Muscle of leg (tissue), 11 donors: ENCODE measurements around the gene ZNF136. TPM values are rescaled to one million over a fixed set of nuclear protein-coding genes. Genes with fewer than 3 reads are reported as not detected.
A peak's percentile ranks its signal among the peaks of the same experiment; 100 is the strongest.

Experiments
- DNase-seq: peaks from one replicate; pipeline ENCODE4 v3.0.0; 2013
- H3K27ac ChIP-seq: one replicate; pipeline ENCODE4 v1.5.1; 2013; ENCODE audit warnings: mild to moderate bottlenecking, low read length, control low read depth
- H3K27me3 ChIP-seq: one replicate; pipeline ENCODE4 v1.6.1; 2013; ENCODE audit warnings: low read length; ENCODE audit not compliant: control insufficient read depth, insufficient read depth
- H3K36me3 ChIP-seq: one replicate; pipeline ENCODE4 v1.6.1; 2013; ENCODE audit warnings: low read length; ENCODE audit not compliant: control insufficient read depth, insufficient read depth
- H3K4me1 ChIP-seq: one replicate; pipeline ENCODE4 v1.6.1; 2013; ENCODE audit warnings: low read length; ENCODE audit not compliant: control insufficient read depth, insufficient read depth
- H3K4me3 ChIP-seq: one replicate; pipeline ENCODE4 v1.5.1; 2013; ENCODE audit warnings: low read length, control low read depth
- H3K9me3 ChIP-seq: replicated peaks from 2 replicates; pipeline ENCODE4 v1.6.1; 2013; ENCODE audit warnings: low read depth, low read length; ENCODE audit not compliant: control insufficient read depth
- WGBS: methylation state at CpG from one replicate; pipeline ENCODE4 v1.1.5; 2013; ENCODE audit warnings: missing lambda C conversion rate; ENCODE audit not compliant: insufficient coverage; 5-methylcytosine and 5-hydroxymethylcytosine counted together
- polyA plus RNA-seq, 8 donors: library from polyadenylated mRNA; unstranded; fragments of 120-200 nt; gene quantifications; one replicate each; pipeline versions ENCODE4 v1.2.1 to v1.2.3, GENCODE V29; 2013; ENCODE audit warnings: inconsistent platforms in 1 of 8, low replicate concordance in 1 of 8; ENCODE audit not compliant: insufficient read length in 8 of 8, insufficient read depth in 1 of 8
- total RNA-seq: library from RNA; stranded (reverse); fragments of 120-200 nt; gene quantifications from one replicate; pipeline ENCODE4 v1.2.4, GENCODE V29; 2013

ZNF136 gene
- total and polyA plus RNA-seq, 9 donors, result 5.6 to 10.6 (median 7.4) TPM

GRCh38 chr19:12180377-12180776 lies 17.5 kb downstream of the ZNF136 start:
- no peak overlapping the region for H3K4me3 ChIP-seq
- H3K4me1 ChIP-seq, result no peaks in the 10 kb centered on the region
- no peak for DNase-seq
- peaks cover 12% of the 10 kb centered on the region for H3K36me3 ChIP-seq
- 100% methylated on average over 1 of the region's 3 CpGs for WGBS
- no peak overlapping the region for H3K27ac ChIP-seq
- H3K27me3 ChIP-seq, result no peaks in the 10 kb centered on the region
- H3K9me3 ChIP-seq, result peaks cover 29% of the 10 kb centered on the region

GRCh38 chr19:12187625-12188024 lies 24.7 kb downstream of the ZNF136 start:
- no peak overlapping the region for H3K27ac ChIP-seq
- 100% methylated on average over 2 of the region's 6 CpGs for WGBS
- peaks cover 46% of the 10 kb centered on the region for H3K36me3 ChIP-seq
- H3K27me3 ChIP-seq, result no peaks in the 10 kb centered on the region
- no peak for DNase-seq
- H3K9me3 ChIP-seq, result peaks cover 37% of the 10 kb centered on the region
- H3K4me1 ChIP-seq, result no peaks in the 10 kb centered on the region
- H3K4me3 ChIP-seq, result no peak overlapping the region

GRCh38 chr19:12194827-12195731 lies 32.2 kb downstream of the ZNF136 start:
- peaks cover 8% of the 10 kb centered on the region for H3K36me3 ChIP-seq
- DNase-seq, result peak; percentile 85
- H3K4me1 ChIP-seq, result peaks cover 6% of the 10 kb centered on the region
- H3K4me3 ChIP-seq, result peak overlapping the region; percentile 83
- H3K9me3 ChIP-seq, result peaks cover 3% of the 10 kb centered on the region
- no peaks in the 10 kb centered on the region for H3K27me3 ChIP-seq
- WGBS, result under 1% methylated on average over 46 of the region's 62 CpGs
- peak overlapping the region; percentile 82 for H3K27ac ChIP-seq

GRCh38 chr19:12198136-12198535 lies 35.2 kb downstream of the ZNF136 start:
- Histone ChIP-seq H3K27me3 (no peaks in the 10 kb centered on the region), H3K27ac (no peak overlapping the region), H3K4me3 (no peak overlapping the region), H3K4me1 (peaks cover 6% of the 10 kb centered on the region), H3K36me3 (no peaks in the 10 kb centered on the region), H3K9me3 (peaks cover 5% of the 10 kb centered on the region)
- no peak for DNase-seq

- H3K4me3 ChIP-seq, result no peak overlapping the region
- H3K4me1 ChIP-seq, result peaks cover 2% of the 10 kb centered on the region
- no CpG with 5 or more reads among the region's 3 CpGs for WGBS
- H3K36me3 ChIP-seq, result no peaks in the 10 kb centered on the region
- no peaks in the 10 kb centered on the region for H3K27me3 ChIP-seq
- H3K9me3 ChIP-seq, result peaks cover 11% of the 10 kb centered on the region
- H3K27ac ChIP-seq, result no peak overlapping the region
- DNase-seq, result no peak
These were observed 37.0 kb downstream of the ZNF136 start for GRCh38 chr19:12199757-12200419.

GRCh38 chr19:12202250-12202649 lies 39.4 kb downstream of the ZNF136 start:
- Histone ChIP-seq H3K36me3 (no peaks in the 10 kb centered on the region), H3K27me3 (no peaks in the 10 kb centered on the region), H3K4me1 (no peaks in the 10 kb centered on the region), H3K27ac (no peak overlapping the region), H3K4me3 (no peak overlapping the region), H3K9me3 (peaks cover 18% of the 10 kb centered on the region)
- DNase-seq, result peak; percentile 6
- 36% methylated on average over 2 of the region's 4 CpGs for WGBS

- WGBS, result no CpG with 5 or more reads among the region's 4 CpGs
- Histone ChIP-seq H3K4me1 (no peaks in the 10 kb centered on the region), H3K4me3 (no peak overlapping the region), H3K27ac (no peak overlapping the region), H3K36me3 (no peaks in the 10 kb centered on the region), H3K9me3 (peaks cover 36% of the 10 kb centered on the region), H3K27me3 (no peaks in the 10 kb centered on the region)
- DNase-seq, result no peak
These were observed 42.4 kb downstream of the ZNF136 start for GRCh38 chr19:12205296-12205695.

- WGBS, result no CpG with 5 or more reads among the region's 2 CpGs
These were observed 45.3 kb downstream of the ZNF136 start for GRCh38 chr19:12208221-12208620.

GRCh38 chr19:12217332-12217731 lies 54.4 kb downstream of the ZNF136 start:
- DNase-seq, result no peak
- Histone ChIP-seq H3K9me3 (peaks cover 36% of the 10 kb centered on the region), H3K36me3 (no peaks in the 10 kb centered on the region), H3K4me3 (no peak overlapping the region), H3K27ac (no peak overlapping the region), H3K27me3 (no peaks in the 10 kb centered on the region), H3K4me1 (no peaks in the 10 kb centered on the region)

More at GRCh38 chr19:12208221-12208620, 45.3 kb downstream of the ZNF136 start:
- Histone ChIP-seq H3K27me3 (no peaks in the 10 kb centered on the region), H3K9me3 (peaks cover 47% of the 10 kb centered on the region), H3K27ac (no peak overlapping the region), H3K36me3 (no peaks in the 10 kb centered on the region), H3K4me3 (no peak overlapping the region), H3K4me1 (no peaks in the 10 kb centered on the region)
- no peak for DNase-seq

GRCh38 chr19:12222980-12223630 lies 60.2 kb downstream of the ZNF136 start:
- no peaks in the 10 kb centered on the region for H3K4me1 ChIP-seq
- H3K36me3 ChIP-seq, result no peaks in the 10 kb centered on the region
- H3K9me3 ChIP-seq, result peaks cover 11% of the 10 kb centered on the region
- 85% methylated on average over 1 of the region's 1 CpG for WGBS
- no peak overlapping the region for H3K27ac ChIP-seq
- H3K27me3 ChIP-seq, result no peaks in the 10 kb centered on the region
- no peak overlapping the region for H3K4me3 ChIP-seq
- DNase-seq, result no peak
